ENCODE measurements around the gene NEK4. TPM values are rescaled to one million over a fixed set of nuclear protein-coding genes. Genes with fewer than 3 reads are reported as not detected.

The NEK4 gene
- total RNA-seq, 1 experiment from 2014 or later, result 36.2 TPM

- H2AFZ ChIP-seq (ENCODE audit: low read depth, low read length, poor library complexity, severe bottlenecking), result no peak overlapping the region
- ATAC-seq (no peak), DNase-seq (ENCODE audit: low read depth, low spot score) (no peak)
- BruUV-seq (replicated peaks), result no TSS peak
- no peaks in the 10 kb centered on the region for H3K79me2 ChIP-seq (ENCODE audit: insufficient read depth, low read length)
- H3K27ac ChIP-seq (ENCODE audit: low read depth, low read length), result no peak overlapping the region
- intact Hi-C loops (cut with micrococcal nuclease), result no loop called here
- peaks cover 27% of the 10 kb centered on the region for H3K27me3 ChIP-seq (ENCODE audit: insufficient read depth, low read length)
- no peak overlapping the region for H3K4me3 ChIP-seq (replicated peaks in 1 of 2; ENCODE audit: low read depth in 1 of 2, low read length in 2 of 2)
- POLR2A ChIA-PET, result no interaction called here
- TF ChIP-seq EZH2phosphoT487 (IDR thresholded peaks at IDR 0.05; ENCODE audit: borderline replicate concordance), result no peak
- TF ChIP-seq ATF3 (IDR thresholded peaks at IDR 0.05), result no peak
- H3K4me2 ChIP-seq (ENCODE audit: low read length), result no peak overlapping the region
- CTCF ChIA-PET, result no interaction called here
- no peaks in the 10 kb centered on the region for H3K9me3 ChIP-seq (ENCODE audit: control insufficient read depth in 1 of 2, insufficient read depth in 1 of 2, low read depth in 1 of 2, low read length in 2 of 2)
- no peaks in the 10 kb centered on the region for H3K9me2 ChIP-seq (ENCODE audit: insufficient read depth)
- no peaks in the 10 kb centered on the region for H4K20me1 ChIP-seq (ENCODE audit: insufficient read depth)
- H3K36me3 ChIP-seq (ENCODE audit: control insufficient read depth in 1 of 2, insufficient read depth in 2 of 2, low read length in 2 of 2), result no peaks in the 10 kb centered on the region
- RAD21 ChIA-PET (ENCODE audit: low non-redundant PET in 1 of 2, low total read pairs in 2 of 2, uncharacterized antibody in 2 of 2, unreplicated experiment in 2 of 2), result no interaction called here
- H3K4me1 ChIP-seq (ENCODE audit: control insufficient read depth in 1 of 2, insufficient read depth in 2 of 2, low read length in 2 of 2), result peaks cover 0 to 8% of the 10 kb centered on the region in 2 experiments; a peak in 1 of 4 replicates
- H3K9ac ChIP-seq (ENCODE audit: low read length), result no peak overlapping the region
These were observed 7.4 kb upstream of the NEK4 start for GRCh38 chr3:52777959-52778805.

- no peak within 1 kb of the TSS for H3K27ac ChIP-seq (ENCODE audit: low read depth, low read length)
- intact Hi-C loops (cut with micrococcal nuclease), result no loop called here
- CTCF ChIA-PET, result no interaction called here
- POLR2A ChIA-PET, result no interaction called here
- no peak for TF ChIP-seq MAX (IDR thresholded peaks at IDR 0.05)
- no peak for TF ChIP-seq ZBTB33 (IDR thresholded peaks at IDR 0.05; ENCODE audit: extremely low read depth, insufficient replicate concordance, low read length)
- TF ChIP-seq TCF7L2 (IDR thresholded peaks at IDR 0.05; ENCODE audit: borderline replicate concordance, extremely low read depth, insufficient read depth, insufficient read length), result no peak
- TF ChIP-seq ATF3 (IDR thresholded peaks at IDR 0.05), result no peak
- TF ChIP-seq ELF1 (IDR thresholded peaks at IDR 0.05; ENCODE audit: borderline replicate concordance, low read depth), result no peak
- TF ChIP-seq SP1 (IDR thresholded peaks at IDR 0.05; ENCODE audit: low read depth), result no peak
- no peak within 1 kb of the TSS for H3K4me3 ChIP-seq (replicated peaks in 1 of 2; ENCODE audit: low read depth in 1 of 2, low read length in 2 of 2)
- no peaks in the 10 kb centered on the region for H4K20me1 ChIP-seq (ENCODE audit: insufficient read depth)
- H3K9ac ChIP-seq (ENCODE audit: low read length), result no peak within 1 kb of the TSS
- no peaks in the 10 kb centered on the region for H3K9me3 ChIP-seq (ENCODE audit: control insufficient read depth in 1 of 2, insufficient read depth in 1 of 2, low read depth in 1 of 2, low read length in 2 of 2)
- H3K36me3 ChIP-seq (ENCODE audit: control insufficient read depth in 1 of 2, insufficient read depth in 2 of 2, low read length in 2 of 2), result no peaks in the 10 kb centered on the region
- ATAC-seq (no peak), DNase-seq (ENCODE audit: low read depth, low spot score) (no peak)
- H2AFZ ChIP-seq (ENCODE audit: low read depth, low read length, poor library complexity, severe bottlenecking), result no peak within 1 kb of the TSS
- RAD21 ChIA-PET (ENCODE audit: low non-redundant PET in 1 of 2, low total read pairs in 2 of 2, uncharacterized antibody in 2 of 2, unreplicated experiment in 2 of 2), result no interaction called here
- H3K79me2 ChIP-seq (ENCODE audit: insufficient read depth, low read length), result no peaks in the 10 kb centered on the region
- H3K4me1 ChIP-seq (ENCODE audit: control insufficient read depth in 1 of 2, insufficient read depth in 2 of 2, low read length in 2 of 2), result peaks cover 0 to 8% of the 10 kb centered on the region in 2 experiments; a peak in 1 of 4 replicates
- no TSS peak for BruUV-seq (replicated peaks)
- H3K4me2 ChIP-seq (ENCODE audit: low read length), result peak within 1 kb of the TSS; percentile 17; the same call in 1 of the 2 replicates
- H3K9me2 ChIP-seq (ENCODE audit: insufficient read depth), result no peaks in the 10 kb centered on the region
- H3K27me3 ChIP-seq (ENCODE audit: insufficient read depth, low read length), result peaks cover 19% of the 10 kb centered on the region; the same call in 1 of the 2 replicates
These were observed 6.6 kb upstream of the NEK4 start, which contains the start of gene ITIH1 for GRCh38 chr3:52777127-52777958. TSS of gene ITIH1 (plus strand) at chr3:52777599. CDS start at chr3:52777616, 17 bp downstream.
